AG04449 (cell line): ENCODE data around the gene HOXB2.

ENCODE experiments used
- CTCF ChIA-PET: fragments of 350-600 bp; formaldehyde crosslinking; extraction: SDS; loops from one replicate; lab custom pipeline; 2021; ENCODE audit warnings: antibody characterized with exemption; lab: Yijun Ruan, JAX
- POLR2A ChIA-PET: fragments of 400-600, 350-600 bp; formaldehyde crosslinking; extraction: SDS; loops from one replicate; lab custom pipeline; 2020; ENCODE audit warnings: antibody characterized with exemption, inconsistent platforms; lab: Yijun Ruan, JAX
- DNase-seq: peaks from one replicate; pipeline ENCODE4 v3.0.0-alpha.2; 2010; ENCODE audit warnings: low read depth, low spot score
- H3K4me3 ChIP-seq: 2 replicates; pipeline ENCODE4 v1.5.1; 2011; ENCODE audit warnings: low read depth, mild to moderate bottlenecking, control low read depth, low read length
- TF ChIP-seq, protein P1 (sequence below): IDR thresholded peaks from one replicate; pipeline ENCODE4 v1.5.1; 2011; ENCODE audit warnings: mild to moderate bottlenecking, moderate library complexity, low read length, control low read depth, inconsistent platforms; ENCODE audit not compliant: insufficient read depth; ENCODE audit errors: missing control alignments

HOXB2 gene

GRCh38 chr17:48529683-48530009, 15.3 kb downstream of the HOXB2 start:
- POLR2A ChIA-PET: no interaction called here
- no peak for DNase-seq
- TF ChIP-seq, protein P1, sequence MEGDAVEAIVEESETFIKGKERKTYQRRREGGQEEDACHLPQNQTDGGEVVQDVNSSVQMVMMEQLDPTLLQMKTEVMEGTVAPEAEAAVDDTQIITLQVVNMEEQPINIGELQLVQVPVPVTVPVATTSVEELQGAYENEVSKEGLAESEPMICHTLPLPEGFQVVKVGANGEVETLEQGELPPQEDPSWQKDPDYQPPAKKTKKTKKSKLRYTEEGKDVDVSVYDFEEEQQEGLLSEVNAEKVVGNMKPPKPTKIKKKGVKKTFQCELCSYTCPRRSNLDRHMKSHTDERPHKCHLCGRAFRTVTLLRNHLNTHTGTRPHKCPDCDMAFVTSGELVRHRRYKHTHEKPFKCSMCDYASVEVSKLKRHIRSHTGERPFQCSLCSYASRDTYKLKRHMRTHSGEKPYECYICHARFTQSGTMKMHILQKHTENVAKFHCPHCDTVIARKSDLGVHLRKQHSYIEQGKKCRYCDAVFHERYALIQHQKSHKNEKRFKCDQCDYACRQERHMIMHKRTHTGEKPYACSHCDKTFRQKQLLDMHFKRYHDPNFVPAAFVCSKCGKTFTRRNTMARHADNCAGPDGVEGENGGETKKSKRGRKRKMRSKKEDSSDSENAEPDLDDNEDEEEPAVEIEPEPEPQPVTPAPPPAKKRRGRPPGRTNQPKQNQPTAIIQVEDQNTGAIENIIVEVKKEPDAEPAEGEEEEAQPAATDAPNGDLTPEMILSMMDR: no peak
- no peak overlapping the region for H3K4me3 ChIP-seq
- CTCF ChIA-PET: interaction anchor here (1.3 kb wide), 1 partner anchor 14 kb away, joined by 3 read pairs; no protein-coding TSS in a partner anchor

GRCh38 chr17:48528936-48529682, 15.8 kb downstream of the HOXB2 start:
- ChIA-PET CTCF (interaction anchor here (0.7 to 1.3 kb wide), 2 partner anchors 13 to 36 kb away, joined by 3 read pairs; no protein-coding TSS in a partner anchor), POLR2A (no interaction called here)
- H3K4me3 ChIP-seq: no peak overlapping the region
- no peak for DNase-seq
- TF ChIP-seq, protein P1: no peak

- POLR2A ChIA-PET: no interaction called here
These were observed 16.6 kb downstream of the HOXB2 start for GRCh38 chr17:48528153-48528935.

DNA sequence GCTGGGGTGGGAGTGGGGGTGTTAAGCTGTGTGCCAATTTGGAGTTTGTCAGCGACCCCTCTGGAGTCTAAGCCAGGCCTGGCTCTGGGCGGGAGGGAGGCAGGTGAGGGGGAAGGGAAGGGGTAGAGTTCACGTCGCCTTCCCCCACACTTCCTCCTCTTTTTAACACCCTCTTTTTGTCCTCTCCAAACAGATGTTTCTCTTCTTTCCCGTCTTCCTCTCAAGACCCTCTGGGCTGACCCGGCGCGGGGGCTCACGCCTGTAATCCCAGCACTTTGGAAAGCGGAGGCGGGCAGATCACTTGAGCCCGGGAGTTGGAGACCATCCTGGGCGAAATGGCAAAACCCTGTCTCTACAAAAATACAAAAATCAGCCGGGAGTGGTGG, 17.4 kb downstream of the HOXB2 start:
- ChIA-PET POLR2A (no interaction called here), CTCF (no interaction called here)
- no peak overlapping the region for H3K4me3 ChIP-seq

More at GRCh38 chr17:48528153-48528935, 16.6 kb downstream of the HOXB2 start:
- no peak overlapping the region for H3K4me3 ChIP-seq
- TF ChIP-seq, protein P1: no peak
- DNase-seq: no peak
- CTCF ChIA-PET: interaction anchor here (1.3 kb wide), 1 partner anchor 12 kb away, joined by 3 read pairs; no protein-coding TSS in a partner anchor

DNA sequence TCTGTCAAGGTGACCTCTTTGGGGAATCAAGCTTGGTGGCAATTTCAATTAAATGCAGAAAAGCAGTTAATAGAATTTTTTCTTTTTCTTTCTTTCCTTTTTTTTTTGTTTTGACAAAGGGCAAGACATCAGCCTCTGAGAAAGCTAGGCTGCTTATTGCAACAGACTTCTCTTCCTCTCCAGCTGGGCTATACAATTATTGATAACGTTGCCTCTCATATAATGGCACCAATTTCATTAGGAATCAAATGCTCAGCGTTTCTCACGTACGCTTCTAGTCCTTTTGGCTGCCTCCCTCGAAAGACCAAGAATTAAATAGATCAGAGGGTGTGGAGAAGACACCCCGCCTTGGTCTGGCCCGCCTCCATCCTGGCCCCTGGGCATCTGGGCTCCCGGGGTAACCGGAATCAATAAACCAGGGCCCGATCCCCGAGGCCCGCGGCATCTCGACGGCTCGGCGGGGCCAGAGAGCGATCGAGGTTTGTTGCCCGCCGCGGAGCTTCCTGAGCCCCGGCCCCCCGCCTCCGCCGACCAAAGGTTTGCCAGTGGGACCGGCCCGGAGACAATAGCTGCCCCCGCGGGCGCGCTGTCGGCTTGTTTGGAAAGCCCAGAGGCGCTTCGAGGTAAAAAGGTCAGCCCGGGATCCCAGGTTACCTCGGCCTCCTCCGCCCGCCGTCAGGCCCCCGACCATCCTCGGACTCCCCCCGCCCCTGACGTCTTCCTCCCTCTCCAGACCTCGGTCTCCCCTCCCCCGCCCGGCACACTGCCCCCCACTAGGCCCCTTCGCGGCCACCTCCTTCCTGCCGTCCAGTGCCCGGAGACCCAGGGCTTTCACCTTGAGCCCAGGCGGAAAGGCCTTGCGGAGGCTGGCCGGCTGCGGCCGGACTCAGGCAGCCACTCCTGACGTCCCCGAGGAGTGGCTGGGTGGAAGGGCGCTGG, 18.0 kb downstream of the HOXB2 start:
- TF ChIP-seq, protein P1: no peak
- CTCF ChIA-PET: no interaction called here
- DNase-seq: no peak
- no peak overlapping the region for H3K4me3 ChIP-seq
- POLR2A ChIA-PET: no interaction called here

More for the DNA sequence above, 17.4 kb downstream of the HOXB2 start:
- DNase-seq: no peak
- TF ChIP-seq, protein P1: no peak
